GM21423 (cell line): ENCODE results near the gene ECEL1.
"Not testable (repeated sequence)": the region's sequence is repeated elsewhere in the genome, so short reads cannot be mapped to it uniquely, and the experiment has no call there.

ENCODE experiments used
- ATAC-seq: cut with Tn5 transposase; IDR thresholded peaks from one replicate; pipeline ENCODE4 v1.9.1; 2021; ENCODE audit warnings: mild to moderate bottlenecking, moderate library complexity; ENCODE audit not compliant: unreplicated experiment

Gene ECEL1

GRCh38 chr2:232443669-232444408, 43.8 kb downstream of the ECEL1 start:
- not testable (repeated sequence) for ATAC-seq

- ATAC-seq: not testable (repeated sequence)
Measured at GRCh38 chr2:232443047-232443446, 44.6 kb downstream of the ECEL1 start.

GRCh38 chr2:232442431-232442830, 45.2 kb downstream of the ECEL1 start:
- not testable (repeated sequence) for ATAC-seq

- not testable (repeated sequence) for ATAC-seq
Measured at GRCh38 chr2:232441922-232442321, 45.7 kb downstream of the ECEL1 start.

GRCh38 chr2:232441147-232441651, 46.4 kb downstream of the ECEL1 start:
- no peak for ATAC-seq

GRCh38 chr2:232440220-232441018, 47.2 kb downstream of the ECEL1 start:
- ATAC-seq: peak; percentile 62

GRCh38 chr2:232439758-232440135, 47.9 kb downstream of the ECEL1 start:
- ATAC-seq: no peak

- ATAC-seq: no peak
Measured at GRCh38 chr2:232438951-232439757, 48.5 kb downstream of the ECEL1 start.

GRCh38 chr2:232438091-232438490, 49.5 kb downstream of the ECEL1 start:
- ATAC-seq: no peak

GRCh38 chr2:232437195-232437571, 50.5 kb downstream of the ECEL1 start:
- no peak for ATAC-seq

GRCh38 chr2:232436381-232437194, 51.0 kb downstream of the ECEL1 start:
- ATAC-seq: no peak

GRCh38 chr2:232435805-232436204, 51.8 kb downstream of the ECEL1 start:
- no peak for ATAC-seq

- no peak for ATAC-seq
Measured at GRCh38 chr2:232435375-232435648, 52.3 kb downstream of the ECEL1 start.

- no peak for ATAC-seq
Measured at GRCh38 chr2:232434563-232435374, 52.9 kb downstream of the ECEL1 start.

GRCh38 chr2:232434091-232434490, 53.5 kb downstream of the ECEL1 start:
- no peak for ATAC-seq

GRCh38 chr2:232433622-232434021, 54.0 kb downstream of the ECEL1 start:
- ATAC-seq: not testable (repeated sequence)

GRCh38 chr2:232432598-232433184, 54.9 kb downstream of the ECEL1 start:
- ATAC-seq: no peak

- ATAC-seq: no peak
Measured at GRCh38 chr2:232431705-232432590, 55.7 kb downstream of the ECEL1 start.
